Neural cell (in vitro differentiated cells): ENCODE data around the gene NIM1K. TPM values are rescaled to one million over a fixed set of nuclear protein-coding genes. Genes with fewer than 3 reads are reported as not detected.
"Not testable (repeated sequence)": the region's sequence is repeated elsewhere in the genome, so short reads cannot be mapped to it uniquely, and the experiment has no call there.

Experiments
- H2AFZ ChIP-seq: fragments of 200-600, 300-800 bp; sonication (generic), shearing (Covaris generic); 2 replicates; pipeline ENCODE4 v1.6.0; 2014; ENCODE audit warnings: low read depth, mild to moderate bottlenecking, antibody characterized with exemption, low read length, moderate library complexity
- H3F3A ChIP-seq: fragments of 200-600 bp; shearing (Covaris generic); 2 replicates; pipeline ENCODE4 v1.6.1; 2016; ENCODE audit warnings: mild to moderate bottlenecking, moderate library complexity, mixed read lengths, antibody characterized with exemption, low read length; ENCODE audit not compliant: insufficient read depth, poor library complexity, severe bottlenecking
- H3K27ac ChIP-seq: fragments of 200-600, 300-800 bp; sonication (generic), shearing (Covaris generic); 2 replicates; pipeline ENCODE4 v1.5.1; 2014; ENCODE audit warnings: mild to moderate bottlenecking, low read length, moderate library complexity
- H3K27me3 ChIP-seq: fragments of 300-800, 200-600 bp; sonication (generic), shearing (Covaris generic); 2 replicates; pipeline ENCODE4 v1.6.0; 2014; ENCODE audit warnings: mild to moderate bottlenecking, low read depth, low read length, moderate library complexity; ENCODE audit not compliant: insufficient read depth
- H3K36me3 ChIP-seq: fragments of 300-800, 200-600 bp; sonication (generic), shearing (Covaris generic); 2 replicates; pipeline ENCODE4 v1.5.1; 2014; ENCODE audit warnings: mild to moderate bottlenecking, antibody characterized with exemption, low read length, moderate library complexity; ENCODE audit not compliant: insufficient read depth
- H3K4me2 ChIP-seq: fragments of 300-800, 200-600 bp; sonication (generic), shearing (Covaris generic); 2 replicates; pipeline ENCODE4 v1.6.0; 2014; ENCODE audit warnings: mild to moderate bottlenecking, low read length
- H3K4me3 ChIP-seq: fragments of 300-800, 200-600 bp; sonication (generic), shearing (Covaris generic); 2 replicates; pipeline ENCODE4 v1.5.1; 2014; ENCODE audit warnings: mild to moderate bottlenecking, low read length, moderate library complexity
- H3K79me2 ChIP-seq: fragments of 200-600 bp; shearing (Covaris generic); replicated peaks from 2 replicates; pipeline ENCODE4 v1.6.0; 2014; ENCODE audit warnings: mild to moderate bottlenecking, low read length, moderate library complexity; ENCODE audit not compliant: insufficient read depth
- H3K9ac ChIP-seq: fragments of 300-800, 200-600 bp; sonication (generic), shearing (Covaris generic); 2 replicates; pipeline ENCODE4 v1.6.1; 2016; ENCODE audit warnings: mild to moderate bottlenecking, low read length, mixed read lengths
- H3K9me2 ChIP-seq: fragments of 200-600 bp; shearing (Covaris generic); 2 replicates; pipeline ENCODE4 v1.6.1; 2016; ENCODE audit warnings: mild to moderate bottlenecking, low read length, mixed read lengths; ENCODE audit not compliant: insufficient read depth
- H3K9me3 ChIP-seq: fragments of 200-600, 300-800 bp; sonication (generic), shearing (Covaris generic); 2 replicates; pipeline ENCODE4 v1.6.1; 2016; ENCODE audit warnings: mild to moderate bottlenecking, mixed run types, low read length, moderate library complexity, mixed read lengths
- H4K20me1 ChIP-seq: fragments of 200-600 bp; shearing (Covaris generic); 2 replicates; pipeline ENCODE4 v1.6.1; 2016; ENCODE audit warnings: mild to moderate bottlenecking, mixed run types; ENCODE audit not compliant: insufficient read depth
- EP300 ChIP-seq: fragments of 450-650 bp; conservative IDR thresholded peaks from 2 replicates; pipeline ENCODE4 v1.6.1; 2014; ENCODE audit warnings: antibody characterized with exemption, mild to moderate bottlenecking, moderate library complexity; ENCODE audit not compliant: poor library complexity, severe bottlenecking
- EZH2 ChIP-seq: fragments of 200-600, 300-800 bp; shearing (Covaris generic), sonication (generic); IDR thresholded peaks from 2 replicates; pipeline ENCODE4 v1.6.1; 2014; ENCODE audit warnings: antibody characterized with exemption, low read length, borderline replicate concordance, mild to moderate bottlenecking; ENCODE audit not compliant: insufficient read depth, poor library complexity, severe bottlenecking
- MXI1 ChIP-seq: fragments of 450-650 bp; conservative IDR thresholded peaks from 2 replicates; pipeline ENCODE4 v1.6.1; 2014; ENCODE audit warnings: antibody characterized with exemption, mild to moderate bottlenecking; ENCODE audit not compliant: poor library complexity, severe bottlenecking
- POLR2AphosphoS5 ChIP-seq: IDR thresholded peaks from 2 replicates; pipeline ENCODE4 v1.6.1; 2012
- RAD21 ChIP-seq: fragments of 450-650 bp; conservative IDR thresholded peaks from 2 replicates; pipeline ENCODE4 v1.6.1; 2014; ENCODE audit warnings: antibody characterized with exemption, mild to moderate bottlenecking, moderate library complexity
- SMC3 ChIP-seq: fragments of 450-650 bp; conservative IDR thresholded peaks from 2 replicates; pipeline ENCODE4 v1.6.1; 2014; ENCODE audit warnings: antibody characterized with exemption, mild to moderate bottlenecking, moderate library complexity; ENCODE audit not compliant: poor library complexity
- TAF1 ChIP-seq: IDR thresholded peaks from 2 replicates; pipeline ENCODE4 v1.6.1; 2012; ENCODE audit warnings: low read depth
- polyA plus RNA-seq: library from polyadenylated mRNA; depleted of rRNA; stranded (reverse); fragments of >200 nt; gene quantifications from 2 replicates; pipeline ENCODE4 v1.2.3, GENCODE V29; 2014
- TF ChIP-seq, protein P1 (sequence below): fragments of 450-650 bp; IDR thresholded peaks from 2 replicates; pipeline ENCODE4 v1.5.1; 2014; ENCODE audit warnings: antibody characterized with exemption, mild to moderate bottlenecking, moderate library complexity; ENCODE audit not compliant: poor library complexity, severe bottlenecking
- TF ChIP-seq, protein P2 (sequence below): IDR thresholded peaks from 2 replicates; pipeline ENCODE4 v1.6.1; 2012; ENCODE audit warnings: borderline replicate concordance

Gene NIM1K
- polyA plus RNA-seq, 1 donor from 2014 or later = 4.4 TPM

DNA sequence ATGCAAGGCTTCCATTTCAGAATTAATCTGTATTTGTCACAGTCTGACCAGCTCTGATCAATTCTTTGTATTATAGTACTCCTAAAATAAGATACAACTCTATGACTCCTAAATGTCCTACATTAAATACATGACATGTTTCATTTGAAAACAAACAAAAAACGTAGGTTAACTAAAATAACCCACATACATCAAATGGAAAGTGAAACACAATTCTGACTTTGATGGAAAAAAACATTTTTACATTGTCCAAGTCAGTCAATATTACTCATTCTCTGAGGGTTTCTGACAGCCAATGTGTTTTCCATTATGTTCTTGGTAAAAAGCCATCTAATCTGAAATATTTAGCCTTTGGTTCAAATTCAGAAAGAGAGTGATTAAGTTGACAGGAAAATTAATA is 112.5 kb downstream of the NIM1K start:
- Histone ChIP-seq H4K20me1 (peaks cover 35% of the 10 kb centered on the region), H3K27me3 (no peaks in the 10 kb centered on the region), H3K9me2 (no peaks in the 10 kb centered on the region), H3K9ac (no peak overlapping the region), H3K9me3 (no peaks in the 10 kb centered on the region), H3K4me2 (no peak overlapping the region), H3K79me2 (peaks cover 100% of the 10 kb centered on the region), H3F3A (peaks cover 6% of the 10 kb centered on the region), H3K36me3 (peaks cover 15% of the 10 kb centered on the region), H2AFZ (no peak overlapping the region), H3K4me3 (peak overlapping the region; percentile 26), H3K27ac (no peak overlapping the region)
- no peak for TF ChIP-seq RAD21
- no peak for TF ChIP-seq POLR2AphosphoS5
- TF ChIP-seq, protein P1, sequence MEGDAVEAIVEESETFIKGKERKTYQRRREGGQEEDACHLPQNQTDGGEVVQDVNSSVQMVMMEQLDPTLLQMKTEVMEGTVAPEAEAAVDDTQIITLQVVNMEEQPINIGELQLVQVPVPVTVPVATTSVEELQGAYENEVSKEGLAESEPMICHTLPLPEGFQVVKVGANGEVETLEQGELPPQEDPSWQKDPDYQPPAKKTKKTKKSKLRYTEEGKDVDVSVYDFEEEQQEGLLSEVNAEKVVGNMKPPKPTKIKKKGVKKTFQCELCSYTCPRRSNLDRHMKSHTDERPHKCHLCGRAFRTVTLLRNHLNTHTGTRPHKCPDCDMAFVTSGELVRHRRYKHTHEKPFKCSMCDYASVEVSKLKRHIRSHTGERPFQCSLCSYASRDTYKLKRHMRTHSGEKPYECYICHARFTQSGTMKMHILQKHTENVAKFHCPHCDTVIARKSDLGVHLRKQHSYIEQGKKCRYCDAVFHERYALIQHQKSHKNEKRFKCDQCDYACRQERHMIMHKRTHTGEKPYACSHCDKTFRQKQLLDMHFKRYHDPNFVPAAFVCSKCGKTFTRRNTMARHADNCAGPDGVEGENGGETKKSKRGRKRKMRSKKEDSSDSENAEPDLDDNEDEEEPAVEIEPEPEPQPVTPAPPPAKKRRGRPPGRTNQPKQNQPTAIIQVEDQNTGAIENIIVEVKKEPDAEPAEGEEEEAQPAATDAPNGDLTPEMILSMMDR = no peak
- no peak for TF ChIP-seq EP300
- TF ChIP-seq SMC3 = no peak
- no peak for TF ChIP-seq EZH2
- TF ChIP-seq, protein P2, sequence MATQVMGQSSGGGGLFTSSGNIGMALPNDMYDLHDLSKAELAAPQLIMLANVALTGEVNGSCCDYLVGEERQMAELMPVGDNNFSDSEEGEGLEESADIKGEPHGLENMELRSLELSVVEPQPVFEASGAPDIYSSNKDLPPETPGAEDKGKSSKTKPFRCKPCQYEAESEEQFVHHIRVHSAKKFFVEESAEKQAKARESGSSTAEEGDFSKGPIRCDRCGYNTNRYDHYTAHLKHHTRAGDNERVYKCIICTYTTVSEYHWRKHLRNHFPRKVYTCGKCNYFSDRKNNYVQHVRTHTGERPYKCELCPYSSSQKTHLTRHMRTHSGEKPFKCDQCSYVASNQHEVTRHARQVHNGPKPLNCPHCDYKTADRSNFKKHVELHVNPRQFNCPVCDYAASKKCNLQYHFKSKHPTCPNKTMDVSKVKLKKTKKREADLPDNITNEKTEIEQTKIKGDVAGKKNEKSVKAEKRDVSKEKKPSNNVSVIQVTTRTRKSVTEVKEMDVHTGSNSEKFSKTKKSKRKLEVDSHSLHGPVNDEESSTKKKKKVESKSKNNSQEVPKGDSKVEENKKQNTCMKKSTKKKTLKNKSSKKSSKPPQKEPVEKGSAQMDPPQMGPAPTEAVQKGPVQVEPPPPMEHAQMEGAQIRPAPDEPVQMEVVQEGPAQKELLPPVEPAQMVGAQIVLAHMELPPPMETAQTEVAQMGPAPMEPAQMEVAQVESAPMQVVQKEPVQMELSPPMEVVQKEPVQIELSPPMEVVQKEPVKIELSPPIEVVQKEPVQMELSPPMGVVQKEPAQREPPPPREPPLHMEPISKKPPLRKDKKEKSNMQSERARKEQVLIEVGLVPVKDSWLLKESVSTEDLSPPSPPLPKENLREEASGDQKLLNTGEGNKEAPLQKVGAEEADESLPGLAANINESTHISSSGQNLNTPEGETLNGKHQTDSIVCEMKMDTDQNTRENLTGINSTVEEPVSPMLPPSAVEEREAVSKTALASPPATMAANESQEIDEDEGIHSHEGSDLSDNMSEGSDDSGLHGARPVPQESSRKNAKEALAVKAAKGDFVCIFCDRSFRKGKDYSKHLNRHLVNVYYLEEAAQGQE = no peak
- no peak for TF ChIP-seq TAF1
- no peak for TF ChIP-seq MXI1

DNA sequence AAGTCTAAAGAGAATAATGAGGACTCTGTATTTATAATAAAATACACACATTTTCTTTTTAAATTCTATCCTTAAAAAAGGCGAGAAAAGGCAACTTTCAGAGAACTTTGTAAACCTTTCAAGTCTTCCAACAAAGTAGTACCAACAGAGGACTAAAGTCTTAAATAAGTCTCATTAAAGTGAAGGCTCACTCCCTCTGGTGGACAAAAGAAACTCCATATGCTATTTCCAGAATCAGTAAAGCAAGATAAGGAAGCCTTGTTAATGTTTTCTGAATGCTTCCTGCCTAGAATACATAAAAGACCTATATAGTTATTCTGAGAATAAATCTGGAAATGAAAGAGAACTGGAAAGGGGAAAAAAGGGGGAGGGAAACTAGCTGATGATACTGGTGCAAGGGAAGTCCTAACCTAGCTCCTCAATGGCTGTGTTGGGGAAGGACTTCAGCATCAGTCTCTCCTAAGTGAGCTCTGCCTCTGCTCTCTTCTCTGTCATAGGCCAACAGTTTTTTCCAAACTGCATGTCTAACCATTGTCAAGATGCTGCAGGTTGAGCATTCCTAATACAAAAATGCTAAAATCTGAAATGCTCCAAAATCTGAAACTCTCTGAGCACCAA is 114.0 kb downstream of the NIM1K start:
- Histone ChIP-seq H2AFZ (no peak overlapping the region), H3K9me2 (no peaks in the 10 kb centered on the region), H4K20me1 (peaks cover 39% of the 10 kb centered on the region), H3K36me3 (peaks cover 8% of the 10 kb centered on the region), H3K9me3 (no peaks in the 10 kb centered on the region), H3K9ac (no peak overlapping the region), H3K79me2 (peaks cover 100% of the 10 kb centered on the region), H3K27ac (no peak overlapping the region), H3K4me3 (peak overlapping the region; percentile 96), H3K27me3 (no peaks in the 10 kb centered on the region), H3F3A (peaks cover 6% of the 10 kb centered on the region), H3K4me2 (no peak overlapping the region)
- no peak for TF ChIP-seq EP300
- TF ChIP-seq MXI1 = no peak
- no peak for TF ChIP-seq POLR2AphosphoS5
- TF ChIP-seq, protein P2 = no peak
- TF ChIP-seq RAD21 = peak; percentile 51
- peak; percentile 65 for TF ChIP-seq SMC3
- TF ChIP-seq, protein P1 = peak; percentile 68
- no peak for TF ChIP-seq TAF1

DNA sequence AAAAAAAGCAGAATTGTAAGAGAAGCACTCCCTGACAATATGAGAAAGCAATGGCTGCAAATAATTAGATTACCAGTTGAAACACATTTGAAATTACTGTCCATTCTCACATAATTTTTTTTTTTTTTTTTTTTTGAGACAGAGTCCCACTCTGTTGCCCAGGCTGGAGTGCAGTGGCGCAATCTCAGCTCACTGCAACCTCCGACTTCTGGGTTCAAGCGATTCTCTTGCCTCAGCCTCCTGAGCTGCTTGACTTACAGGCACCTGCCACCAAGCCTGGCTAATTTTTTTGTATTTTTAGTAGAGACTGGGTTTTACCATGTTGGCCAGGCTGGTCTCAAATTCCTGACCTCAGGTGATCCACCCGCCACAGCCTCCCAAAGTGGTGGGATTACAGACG is 114.9 kb downstream of the NIM1K start:
- H3K9me2 ChIP-seq, H3K36me3 ChIP-seq, H3F3A ChIP-seq, H3K4me2 ChIP-seq, H3K27ac ChIP-seq, H3K27me3 ChIP-seq, H3K9me3 ChIP-seq, H3K9ac ChIP-seq, H2AFZ ChIP-seq: not testable (repeated sequence)
- H4K20me1 ChIP-seq = peaks cover 37% of the 10 kb centered on the region
- H3K79me2 ChIP-seq = peaks cover 100% of the 10 kb centered on the region
- peak overlapping the region; percentile 96 for H3K4me3 ChIP-seq
